NCI-H345 treated with DMSO at 0.1 percent for 48 hours (cell line): ENCODE data around the gene TMEM154.

ENCODE experiments used
- DNase-seq: peaks from one replicate; lab custom pipeline; 2025; ENCODE audit not compliant: unreplicated experiment; lab: John Stamatoyannopoulos, UW

TMEM154 gene

DNA sequence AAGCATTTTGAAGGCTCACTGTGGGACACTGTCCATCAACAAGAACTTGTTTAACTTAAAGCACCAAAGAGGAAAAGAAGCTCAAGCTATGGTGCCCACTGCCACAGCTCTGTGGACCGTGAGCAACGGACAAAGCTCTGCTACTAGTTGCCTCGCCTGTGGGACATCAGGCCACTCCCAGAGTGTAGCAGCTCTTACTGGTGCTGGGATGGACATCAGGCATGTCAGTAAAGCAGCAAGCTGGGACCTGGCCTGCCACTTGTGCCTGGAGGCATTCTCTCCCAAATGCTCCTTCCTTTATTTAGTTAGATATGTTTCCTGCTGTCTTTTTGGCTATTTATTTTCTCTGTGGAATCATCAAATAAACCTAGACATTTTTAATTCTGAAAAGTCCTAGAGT lies 46.7 kb downstream of the TMEM154 start:
- no peak for DNase-seq

DNA sequence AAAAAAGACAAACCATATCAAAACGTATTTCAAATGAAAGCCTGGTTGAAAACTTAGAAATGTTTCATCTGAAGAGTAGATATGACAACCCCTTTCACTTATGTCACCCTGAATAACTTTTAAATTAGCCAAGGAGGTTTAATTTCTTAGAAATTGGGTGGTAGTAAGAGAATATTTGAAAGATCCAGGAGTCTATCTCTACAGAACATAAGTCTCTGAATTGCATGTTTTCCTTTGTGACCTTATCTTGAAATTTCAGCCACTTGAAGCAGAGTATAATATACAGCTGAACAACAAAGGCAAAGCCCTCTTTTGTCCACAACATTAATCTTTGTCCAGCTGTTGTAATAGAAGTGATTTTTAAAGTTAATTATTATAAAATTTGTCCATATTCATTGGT lies 49.5 kb downstream of the TMEM154 start:
- DNase-seq: no peak

DNA sequence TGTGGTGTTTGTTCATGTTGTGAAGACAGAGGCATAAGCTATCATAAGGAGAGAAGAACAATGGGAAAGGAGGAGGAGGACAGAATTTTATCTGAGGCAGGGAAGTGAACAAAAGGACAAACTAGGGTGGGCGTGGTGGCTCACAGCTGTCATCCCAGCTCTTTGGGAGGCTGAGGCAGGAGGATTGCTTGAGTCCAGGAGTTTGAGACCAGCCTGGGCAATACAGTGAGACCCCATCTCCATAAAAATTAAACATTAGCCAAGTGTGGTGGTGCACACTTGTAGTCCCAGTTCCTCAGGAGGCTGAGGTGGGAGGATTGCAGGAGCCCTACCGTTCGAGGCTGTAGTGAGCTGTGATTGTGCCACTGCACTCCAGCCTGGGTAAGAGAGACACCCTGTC lies 49.9 kb downstream of the TMEM154 start:
- no peak for DNase-seq

DNA sequence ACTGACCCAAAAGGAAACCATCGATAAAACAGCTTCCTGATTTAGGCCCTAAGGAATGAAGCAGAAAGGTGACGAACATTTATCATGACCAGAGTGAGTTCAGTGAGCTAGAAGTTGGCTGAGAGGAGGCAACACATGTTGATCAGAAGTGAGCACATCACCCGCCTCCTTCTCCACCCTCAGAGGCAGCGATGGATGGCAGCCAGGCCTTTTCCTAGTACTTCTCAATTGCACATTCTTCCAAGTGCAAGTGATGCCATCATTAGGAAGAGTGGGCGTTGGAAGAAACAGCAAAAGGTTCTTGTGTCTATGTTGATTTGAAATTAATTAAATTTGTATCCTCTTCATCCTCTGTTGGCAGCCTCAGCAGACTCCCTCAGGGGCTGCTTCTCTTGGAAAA lies 51.7 kb downstream of the TMEM154 start:
- no peak for DNase-seq

DNA sequence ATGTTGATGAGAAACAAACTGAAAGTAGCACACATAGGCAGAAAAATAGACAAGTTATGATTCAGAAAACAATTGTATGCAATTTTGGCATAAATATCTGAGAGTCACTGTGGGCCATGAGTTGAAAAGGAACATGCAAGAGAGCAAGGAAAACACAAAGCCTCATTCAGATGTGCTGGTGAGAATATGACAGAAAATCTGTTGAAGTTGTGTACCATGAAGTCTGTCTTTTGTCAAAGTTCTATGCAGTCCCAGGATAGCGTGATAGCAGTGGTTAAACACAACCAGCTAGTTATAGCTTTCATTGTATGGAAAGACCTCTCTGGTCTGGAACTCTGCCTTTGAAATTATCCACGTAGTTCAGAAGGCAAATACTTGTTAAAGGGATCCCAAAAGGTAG lies 53.0 kb downstream of the TMEM154 start:
- no peak for DNase-seq

DNA sequence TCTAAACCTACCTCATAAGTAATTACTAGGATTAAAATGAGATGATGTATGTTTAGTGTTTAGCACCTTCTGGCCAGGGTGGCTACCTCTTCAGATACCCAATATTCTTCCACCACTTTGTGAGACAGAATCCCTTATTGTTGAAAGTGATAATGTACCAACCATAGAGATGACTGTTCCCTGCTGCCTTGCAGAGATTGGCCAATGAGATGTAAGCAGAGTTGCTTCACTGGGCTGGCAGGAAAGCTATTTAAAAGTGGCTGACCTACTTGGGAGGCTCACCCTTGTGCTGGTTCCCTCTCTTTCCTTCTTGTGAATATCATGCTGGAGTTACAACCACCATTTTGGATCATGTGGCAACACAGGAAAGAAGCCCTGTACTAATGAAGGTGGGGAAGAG lies 58.9 kb downstream of the TMEM154 start:
- DNase-seq: no peak

DNA sequence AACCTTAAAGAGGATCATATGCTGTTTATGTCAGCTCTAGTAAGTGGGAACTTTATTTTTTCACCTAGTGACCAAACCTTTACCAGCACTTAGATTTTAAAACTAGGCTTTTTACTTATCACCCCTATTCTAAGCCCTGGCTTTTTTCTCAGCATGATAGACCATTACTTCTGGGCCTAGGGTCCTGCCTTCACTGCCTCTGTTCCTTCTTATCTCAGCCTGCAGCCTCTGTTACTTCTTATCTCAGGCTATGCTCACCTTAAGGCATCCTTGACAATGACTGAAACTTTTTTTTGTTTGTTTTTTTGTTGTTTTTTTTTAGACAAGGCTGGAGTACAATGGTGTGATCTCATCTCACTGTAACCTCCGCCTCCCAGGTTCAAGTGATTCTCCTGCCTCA lies 59.6 kb downstream of the TMEM154 start:
- no peak for DNase-seq

DNA sequence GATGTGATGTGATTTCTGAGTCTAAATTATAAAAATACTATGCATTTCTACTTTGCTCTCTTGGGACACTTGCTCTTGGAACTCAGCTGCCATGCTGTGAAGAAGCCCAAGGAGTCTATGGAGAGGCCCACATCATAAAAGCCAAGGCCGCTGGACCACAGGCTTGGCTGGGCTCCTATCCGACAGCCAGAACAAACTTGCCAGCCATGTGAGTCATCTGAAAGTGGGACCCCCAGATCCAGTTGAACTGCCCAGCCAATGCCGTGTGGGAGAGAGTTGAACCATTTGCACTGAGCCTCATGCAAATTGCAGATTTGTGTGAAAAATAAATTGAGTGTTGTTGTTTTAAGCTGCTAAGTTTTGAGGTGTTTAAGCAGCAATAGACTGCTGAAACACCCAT lies 60.2 kb downstream of the TMEM154 start:
- no peak for DNase-seq

DNA sequence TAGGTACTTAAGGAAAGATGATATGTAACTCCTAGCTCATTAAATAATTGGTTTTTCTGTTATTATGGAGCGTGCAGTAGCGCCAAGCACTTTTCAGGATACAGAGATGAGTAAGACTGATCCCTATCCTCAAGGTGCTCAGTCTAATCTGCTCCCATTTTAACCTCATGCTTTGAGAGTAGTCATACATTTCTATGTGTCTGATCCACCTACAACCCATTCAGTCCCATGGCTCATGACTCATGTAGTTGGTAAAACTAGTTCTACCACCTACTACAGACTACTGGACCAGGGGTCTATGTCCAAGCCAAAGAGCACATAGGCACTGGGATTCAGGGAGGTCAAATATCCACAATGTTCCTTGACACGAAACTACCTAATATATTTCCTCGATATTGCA lies 60.8 kb downstream of the TMEM154 start:
- no peak for DNase-seq

DNA sequence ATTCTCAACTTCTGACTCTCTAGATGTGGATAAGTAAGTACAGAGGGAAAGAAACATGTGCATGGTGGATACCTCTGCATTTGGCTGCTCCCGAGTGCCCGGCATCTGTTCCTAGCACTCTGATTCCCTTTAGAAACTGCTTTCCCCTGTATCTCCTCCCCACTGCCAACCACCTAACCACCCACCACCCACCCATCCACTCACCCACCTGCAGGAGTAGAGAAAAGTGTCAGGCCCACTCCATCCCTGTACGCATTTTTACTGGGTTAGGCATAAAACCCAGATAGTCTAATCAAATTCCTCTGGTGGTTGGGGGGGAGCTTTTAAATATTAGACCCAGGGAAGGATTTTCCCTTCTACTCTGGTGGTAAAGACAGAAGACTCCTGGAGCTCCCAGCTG lies 63.0 kb downstream of the TMEM154 start:
- DNase-seq: no peak

DNA sequence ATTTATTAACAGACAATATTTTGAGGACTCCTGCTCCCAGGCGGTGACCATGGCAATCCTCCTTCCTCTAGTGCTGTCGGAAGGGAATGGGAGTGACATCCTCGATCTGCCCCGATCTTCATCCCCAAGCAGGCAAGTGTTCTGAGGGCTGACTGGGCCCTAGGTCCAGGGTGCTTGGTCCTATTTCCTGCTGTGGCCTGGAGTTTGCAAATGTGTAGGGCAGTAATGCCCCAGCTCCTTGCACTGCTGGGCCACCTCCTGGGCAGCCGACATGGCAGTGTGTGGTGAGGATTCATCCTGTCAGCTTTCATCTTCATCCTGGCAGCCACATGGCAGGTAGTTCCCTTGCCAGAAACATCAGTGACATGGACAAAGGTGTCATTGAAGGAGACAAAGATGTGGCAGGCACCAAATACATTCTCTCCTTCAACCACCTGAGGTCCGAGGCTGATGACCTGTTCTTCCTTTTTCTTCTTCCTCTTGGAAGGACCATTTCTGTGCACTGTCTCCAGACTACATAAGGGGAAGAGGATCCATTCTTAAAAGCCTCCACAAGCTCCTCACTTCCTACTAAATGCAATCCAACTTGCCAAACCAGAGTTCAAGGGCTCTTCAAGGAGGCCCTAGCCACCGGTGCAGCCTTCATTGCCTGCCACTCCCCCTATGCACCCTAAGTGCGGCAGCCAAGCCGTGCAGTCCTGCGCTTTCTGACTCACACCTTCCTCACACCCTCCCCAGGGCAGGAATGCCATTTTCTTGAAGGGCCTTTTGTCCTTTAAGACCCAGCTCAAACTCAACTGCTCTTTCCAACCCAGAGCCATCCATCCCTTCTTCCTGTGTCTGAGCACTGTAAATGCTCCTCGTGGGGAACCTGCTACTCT lies 65.7 kb downstream of the TMEM154 start:
- no peak for DNase-seq

DNA sequence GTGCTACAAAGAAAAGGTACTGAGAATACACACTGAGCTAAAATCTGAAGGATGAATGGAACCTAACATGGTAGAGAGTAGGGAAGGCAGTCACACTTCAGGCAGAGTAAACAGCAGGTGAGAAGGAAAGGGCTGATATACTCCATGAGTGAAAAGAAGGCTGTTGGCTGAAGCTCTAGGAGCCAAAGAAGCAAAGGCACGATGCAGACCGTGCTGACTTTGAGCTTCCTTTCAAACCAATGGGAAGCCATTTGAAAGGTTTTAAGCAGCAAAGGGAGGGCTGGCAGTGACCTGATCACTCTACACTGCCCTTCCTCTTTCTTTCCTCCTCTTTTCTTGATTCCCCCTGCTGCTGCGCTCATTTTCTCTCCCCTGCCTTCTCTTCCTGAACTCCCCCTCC lies 66.4 kb downstream of the TMEM154 start:
- peak; percentile 34 for DNase-seq

DNA sequence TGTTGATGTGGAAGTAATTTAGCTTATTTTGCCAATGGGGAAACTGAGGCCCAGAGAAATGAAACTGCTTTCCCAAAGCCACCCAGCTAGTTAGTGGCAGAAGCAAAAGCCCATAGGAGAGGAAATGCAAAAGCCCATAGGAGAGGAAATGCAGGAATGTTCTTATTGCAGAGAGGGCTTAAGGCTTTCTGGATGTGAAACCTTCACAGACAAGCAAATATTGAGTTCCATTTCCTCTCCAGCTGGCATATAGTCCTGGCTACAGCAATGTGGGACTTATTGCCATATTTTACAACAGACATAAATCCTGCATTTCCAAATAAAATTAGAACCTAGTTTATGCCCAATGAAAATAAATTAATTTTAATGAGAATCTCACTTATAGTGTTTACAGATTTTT lies 69.7 kb downstream of the TMEM154 start:
- DNase-seq: no peak

DNA sequence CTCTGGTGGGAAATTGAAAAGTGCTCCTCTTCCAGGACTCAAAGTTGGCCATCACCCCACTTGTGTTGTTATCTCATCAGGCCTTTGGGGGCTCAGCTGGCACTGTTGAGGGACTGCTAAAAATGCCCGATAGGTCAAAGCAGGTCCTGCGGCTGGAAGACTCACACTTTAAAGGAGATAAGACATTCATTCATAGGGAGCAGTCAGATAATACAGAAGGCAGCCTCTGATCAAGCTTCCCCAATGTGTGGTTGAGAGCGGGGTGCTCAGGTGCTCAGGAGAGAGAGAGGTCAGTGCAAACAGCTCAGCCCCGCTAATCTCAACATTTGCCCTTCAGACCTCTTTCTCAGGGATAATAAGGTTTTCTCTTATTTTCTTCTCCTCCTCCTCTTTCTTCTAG lies 70.3 kb downstream of the TMEM154 start:
- no peak for DNase-seq

DNA sequence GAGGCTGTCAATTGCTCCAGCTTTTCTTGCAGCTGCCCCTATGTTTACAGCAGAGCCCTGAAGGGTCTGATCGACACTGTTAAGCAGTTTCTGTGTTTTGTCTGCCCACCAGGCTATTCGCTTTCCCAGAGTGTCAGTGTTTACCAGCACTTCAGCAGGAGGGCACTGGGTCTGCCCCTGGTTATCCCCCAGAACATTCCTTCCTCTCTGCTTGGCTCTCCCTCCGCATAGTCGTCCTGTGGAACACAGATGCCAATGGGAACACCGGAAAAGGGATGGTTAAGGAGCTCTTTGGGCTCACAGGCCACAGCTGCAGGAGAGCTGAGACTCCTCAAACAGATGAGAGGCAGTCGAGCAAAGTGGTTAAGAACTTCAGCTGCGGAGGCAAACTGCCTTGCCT lies 72.6 kb downstream of the TMEM154 start:
- DNase-seq: no peak

DNA sequence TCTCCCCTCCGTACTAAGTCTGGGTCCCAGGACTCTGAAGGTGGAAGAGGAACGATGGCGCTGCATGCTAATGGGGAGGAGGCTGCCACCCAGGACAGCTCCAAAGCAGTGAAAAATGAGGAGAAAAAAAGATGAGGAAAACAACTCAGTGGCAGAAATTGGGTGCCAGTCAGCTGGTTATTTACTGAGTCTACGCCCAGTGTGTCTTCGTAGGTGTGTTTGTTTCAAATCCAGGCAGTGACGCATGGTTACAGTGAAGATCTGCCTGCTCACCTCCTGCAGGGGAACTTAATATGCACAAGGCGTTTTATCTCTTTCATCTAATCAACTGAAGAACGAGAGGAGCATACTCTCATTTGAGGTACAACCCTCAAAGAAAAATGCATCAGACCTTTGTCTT lies 73.0 kb downstream of the TMEM154 start:
- no peak for DNase-seq

DNA sequence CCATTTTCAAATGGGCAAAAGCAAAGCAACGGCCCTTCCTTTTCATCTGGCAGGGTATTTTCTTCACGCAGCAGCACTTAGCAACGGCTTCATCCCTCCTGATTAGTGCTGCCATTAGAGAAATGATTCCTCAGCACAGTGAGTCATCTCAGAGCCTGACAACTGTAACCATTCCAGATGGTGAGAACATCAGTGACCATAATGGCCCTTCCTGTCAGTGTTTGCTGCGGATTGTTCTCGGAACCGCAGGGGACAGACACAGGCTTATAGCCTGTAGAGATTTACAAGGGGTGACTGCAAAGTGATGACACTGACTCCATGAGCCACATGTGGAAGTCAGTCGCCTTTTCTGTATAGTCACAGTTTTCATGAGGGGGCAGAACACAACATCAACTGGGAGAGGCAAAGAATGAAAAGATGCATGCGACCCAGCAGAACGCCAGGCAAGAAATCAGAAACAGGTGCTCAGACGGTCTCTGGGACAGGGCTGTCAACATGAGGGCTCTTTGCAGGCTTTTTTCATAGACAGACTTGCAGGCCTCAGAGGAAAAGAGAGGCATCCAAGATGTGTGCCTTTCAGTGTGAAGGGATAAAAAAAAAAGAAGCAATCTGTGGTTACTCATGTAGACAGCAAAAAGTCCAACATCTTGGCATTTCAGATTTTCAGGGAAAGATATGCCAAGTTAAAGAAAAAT lies 74.0 kb downstream of the TMEM154 start:
- no peak for DNase-seq

DNA sequence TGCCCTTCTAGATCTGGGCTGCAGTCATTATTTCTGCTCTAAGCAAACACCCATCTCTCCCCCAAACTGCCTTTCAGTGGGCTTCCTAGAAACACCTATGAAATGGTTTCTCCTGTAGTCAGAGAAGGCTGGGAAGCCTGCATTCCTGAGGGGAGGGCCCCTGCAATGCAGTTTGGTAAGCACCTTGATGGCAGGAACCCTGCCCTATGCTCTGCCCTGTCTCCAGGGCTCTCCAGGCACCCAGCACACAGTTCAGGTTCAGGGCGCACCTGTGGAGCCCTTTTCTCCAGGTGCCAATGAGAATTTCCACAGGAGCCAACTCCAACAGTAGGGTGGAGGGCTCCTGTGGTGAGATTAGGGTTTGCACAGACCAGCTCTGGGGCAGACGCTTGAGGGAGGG lies 74.8 kb downstream of the TMEM154 start:
- DNase-seq: no peak

DNA sequence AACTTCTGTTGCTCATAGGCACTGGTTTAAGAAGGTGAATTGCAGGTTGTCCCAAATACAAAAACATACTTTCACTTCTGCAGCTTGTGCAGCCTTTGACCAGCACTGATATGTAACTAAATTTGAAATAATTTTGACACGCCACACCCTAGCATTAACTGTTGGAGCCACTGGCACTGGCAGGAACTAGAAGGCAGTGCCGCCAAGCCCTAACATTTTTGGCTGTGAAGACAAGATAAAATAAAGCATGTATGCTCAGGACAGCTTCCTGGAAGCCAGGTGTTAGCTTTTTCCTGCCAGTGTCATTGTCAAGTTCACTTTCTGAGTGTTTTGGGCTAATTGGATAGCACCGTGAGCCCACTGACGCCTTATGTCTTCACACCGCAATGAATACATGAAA lies 78.6 kb downstream of the TMEM154 start:
- DNase-seq: no peak

DNA sequence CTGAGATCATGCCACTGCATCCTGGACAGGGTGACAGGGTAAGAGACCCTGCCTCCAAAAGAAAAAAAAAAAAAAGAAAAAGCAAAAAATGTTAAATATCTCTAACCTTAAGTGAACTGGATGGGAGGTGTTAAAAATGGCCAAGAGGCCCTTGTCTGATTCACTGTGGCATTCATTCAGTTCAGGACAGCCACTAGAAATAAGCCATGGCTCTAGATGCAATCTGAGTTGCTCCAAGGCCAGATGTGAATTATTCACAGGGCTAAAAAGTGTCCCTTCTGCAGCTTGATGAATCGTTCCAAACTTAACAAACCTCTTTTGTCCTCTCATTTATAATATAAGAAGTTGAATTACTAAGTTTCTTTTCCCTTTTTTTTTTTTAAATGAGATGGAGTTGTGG lies 80.2 kb downstream of the TMEM154 start:
- DNase-seq: no peak

DNA sequence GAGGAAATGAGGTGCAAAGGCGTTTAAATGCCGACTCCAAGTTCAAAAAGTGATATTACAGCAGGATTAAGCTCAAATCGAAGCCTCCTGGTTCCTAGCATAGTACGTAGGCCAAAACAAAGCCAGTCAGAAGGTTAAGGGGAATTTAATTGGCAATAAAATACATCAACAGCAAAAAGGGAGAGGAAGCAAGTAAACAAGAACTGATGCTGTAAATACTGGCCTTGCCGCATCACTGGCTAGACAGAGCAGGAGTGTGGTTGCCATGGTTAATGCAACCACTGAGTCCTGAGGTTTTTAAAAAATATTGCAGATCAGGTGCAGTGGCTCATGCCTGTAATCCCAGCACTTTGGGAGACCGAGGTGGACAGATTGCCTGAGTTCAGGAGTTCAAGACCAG lies 80.7 kb downstream of the TMEM154 start:
- no peak for DNase-seq

DNA sequence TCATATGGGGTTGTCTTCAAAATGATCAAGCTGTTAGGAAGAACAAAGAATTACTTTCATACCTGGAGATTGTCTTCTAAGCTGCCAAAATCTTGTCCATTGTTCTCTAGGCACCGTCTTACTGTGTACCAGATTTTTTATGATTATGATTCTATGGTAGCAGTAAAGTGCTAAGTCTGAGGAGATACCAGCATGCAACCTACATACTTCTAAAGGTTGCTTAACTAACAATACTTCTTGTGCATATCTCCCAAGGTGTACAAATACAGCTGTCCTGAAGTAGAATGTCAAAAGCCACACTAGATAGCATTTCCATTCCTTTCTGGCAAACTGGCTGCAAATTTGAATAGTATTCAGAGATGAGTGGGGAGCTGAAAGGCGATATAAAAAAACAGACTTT lies 81.3 kb downstream of the TMEM154 start:
- no peak for DNase-seq
